ENCODE measurements around the gene OR56A5. TPM values are rescaled to one million over a fixed set of nuclear protein-coding genes. Genes with fewer than 3 reads are reported as not detected.

OR56A5 gene

GRCh38 chr11:5923794-5924193 lies 44.5 kb downstream of the OR56A5 start:
- DNase-seq, result no peak
- H3K23ac ChIP-seq (ENCODE audit: low read length in 2 of 2), result no peak overlapping the region

GRCh38 chr11:5923427-5923776 lies 44.9 kb downstream of the OR56A5 start:
- Histone ChIP-seq H3K9me3 (ENCODE audit: control insufficient read depth, low read length) (peaks cover 9% of the 10 kb centered on the region), H3K14ac (ENCODE audit: low read length in 2 of 2) (no peak overlapping the region), H3K79me1 (replicated peaks; ENCODE audit: low read length, poor library complexity, severe bottlenecking) (no peaks in the 10 kb centered on the region), H4K8ac (ENCODE audit: low read length) (no peak overlapping the region), H3K27me3 (ENCODE audit: control insufficient read depth in 1 of 2, insufficient read depth in 1 of 2, low read length in 2 of 2) (no peaks in the 10 kb centered on the region), H3K36me3 (ENCODE audit: control insufficient read depth in 1 of 2, insufficient read depth in 2 of 2, low read depth in 1 of 2, low read length in 2 of 2) (no peaks in the 10 kb centered on the region), H3K4me3 (ENCODE audit: insufficient read depth in 1 of 2, low read depth in 1 of 2, low read length in 2 of 2) (no peak overlapping the region), H3K9ac (ENCODE audit: low read length) (no peak overlapping the region), H2BK5ac (ENCODE audit: low read depth, low read length, poor library complexity, severe bottlenecking) (no peak overlapping the region), H2AFZ (ENCODE audit: low read depth, low read length) (no peak overlapping the region), H3K4me2 (ENCODE audit: low read length, poor library complexity, severe bottlenecking) (no peak overlapping the region), H2BK15ac (ENCODE audit: low read depth, poor library complexity, severe bottlenecking) (no peak overlapping the region), H3K27ac (ENCODE audit: low read length, poor library complexity, severe bottlenecking) (no peak overlapping the region), H2AK5ac (ENCODE audit: low read length, severe bottlenecking) (no peak overlapping the region), H3K4ac (ENCODE audit: low read depth in 1 of 2, low read length in 2 of 2) (no peak overlapping the region), H3K18ac (ENCODE audit: low read depth in 1 of 2, low read length in 2 of 2) (no peak overlapping the region), H2BK120ac (ENCODE audit: low read depth, low read length) (no peak overlapping the region), H3K23ac (ENCODE audit: low read length in 2 of 2) (no peak overlapping the region), H2BK12ac (ENCODE audit: low read length in 2 of 2) (no peak overlapping the region), H3K4me1 (ENCODE audit: control insufficient read depth, insufficient read depth, low read depth, low read length) (no peaks in the 10 kb centered on the region), H4K91ac (ENCODE audit: low read length) (no peak overlapping the region)
- no peak for DNase-seq

More at GRCh38 chr11:5923794-5924193, 44.5 kb downstream of the OR56A5 start:
- no peak overlapping the region for H3K4me2 ChIP-seq (ENCODE audit: low read length, poor library complexity, severe bottlenecking)
- H3K27me3 ChIP-seq (ENCODE audit: control insufficient read depth in 1 of 2, insufficient read depth in 1 of 2, low read length in 2 of 2), result no peaks in the 10 kb centered on the region
- H3K9ac ChIP-seq (ENCODE audit: low read length), result no peak overlapping the region
- H2BK12ac ChIP-seq (ENCODE audit: low read length in 2 of 2), result no peak overlapping the region
- H2BK15ac ChIP-seq (ENCODE audit: low read depth, poor library complexity, severe bottlenecking), result no peak overlapping the region
- H3K4me3 ChIP-seq (ENCODE audit: insufficient read depth in 1 of 2, low read depth in 1 of 2, low read length in 2 of 2), result no peak overlapping the region
- H3K4ac ChIP-seq (ENCODE audit: low read depth in 1 of 2, low read length in 2 of 2), result no peak overlapping the region
- H3K36me3 ChIP-seq (ENCODE audit: control insufficient read depth in 1 of 2, insufficient read depth in 2 of 2, low read depth in 1 of 2, low read length in 2 of 2), result no peaks in the 10 kb centered on the region
- no peak overlapping the region for H2AK5ac ChIP-seq (ENCODE audit: low read length, severe bottlenecking)
- no peaks in the 10 kb centered on the region for H3K79me1 ChIP-seq (replicated peaks; ENCODE audit: low read length, poor library complexity, severe bottlenecking)
- H3K9me3 ChIP-seq (ENCODE audit: control insufficient read depth, low read length), result peaks cover 9% of the 10 kb centered on the region
- no peak overlapping the region for H3K27ac ChIP-seq (ENCODE audit: low read length, poor library complexity, severe bottlenecking)
- no peak overlapping the region for H3K18ac ChIP-seq (ENCODE audit: low read depth in 1 of 2, low read length in 2 of 2)
- no peak overlapping the region for H2AFZ ChIP-seq (ENCODE audit: low read depth, low read length)
- H2BK120ac ChIP-seq (ENCODE audit: low read depth, low read length), result no peak overlapping the region
- no peak overlapping the region for H4K91ac ChIP-seq (ENCODE audit: low read length)
- H3K4me1 ChIP-seq (ENCODE audit: control insufficient read depth, insufficient read depth, low read depth, low read length), result no peaks in the 10 kb centered on the region
- no peak overlapping the region for H4K8ac ChIP-seq (ENCODE audit: low read length)
- no peak overlapping the region for H3K14ac ChIP-seq (ENCODE audit: low read length in 2 of 2)
- H2BK5ac ChIP-seq (ENCODE audit: low read depth, low read length, poor library complexity, severe bottlenecking), result no peak overlapping the region

- H3K9ac ChIP-seq (ENCODE audit: low read length), result no peak overlapping the region
- H2AFZ ChIP-seq (ENCODE audit: low read depth, low read length), result no peak overlapping the region
- no peaks in the 10 kb centered on the region for H3K79me1 ChIP-seq (replicated peaks; ENCODE audit: low read length, poor library complexity, severe bottlenecking)
- peaks cover 9% of the 10 kb centered on the region for H3K9me3 ChIP-seq (ENCODE audit: control insufficient read depth, low read length)
- no peak overlapping the region for H3K4me3 ChIP-seq (ENCODE audit: insufficient read depth in 1 of 2, low read depth in 1 of 2, low read length in 2 of 2)
- H3K27ac ChIP-seq (ENCODE audit: low read length, poor library complexity, severe bottlenecking), result no peak overlapping the region
- no peak overlapping the region for H2BK5ac ChIP-seq (ENCODE audit: low read depth, low read length, poor library complexity, severe bottlenecking)
- H4K91ac ChIP-seq (ENCODE audit: low read length), result no peak overlapping the region
- H3K14ac ChIP-seq (ENCODE audit: low read length in 2 of 2), result no peak overlapping the region
- no peaks in the 10 kb centered on the region for H3K27me3 ChIP-seq (ENCODE audit: control insufficient read depth in 1 of 2, insufficient read depth in 1 of 2, low read length in 2 of 2)
- H3K4ac ChIP-seq (ENCODE audit: low read depth in 1 of 2, low read length in 2 of 2), result no peak overlapping the region
- no peak overlapping the region for H3K4me2 ChIP-seq (ENCODE audit: low read length, poor library complexity, severe bottlenecking)
- no peak for DNase-seq
- no peak overlapping the region for H2BK15ac ChIP-seq (ENCODE audit: low read depth, poor library complexity, severe bottlenecking)
- no peak overlapping the region for H3K18ac ChIP-seq (ENCODE audit: low read depth in 1 of 2, low read length in 2 of 2)
- H2BK120ac ChIP-seq (ENCODE audit: low read depth, low read length), result no peak overlapping the region
- no peak overlapping the region for H2AK5ac ChIP-seq (ENCODE audit: low read length, severe bottlenecking)
- H4K8ac ChIP-seq (ENCODE audit: low read length), result no peak overlapping the region
- no peak overlapping the region for H3K23ac ChIP-seq (ENCODE audit: low read length in 2 of 2)
- 58% methylated on average over 2 of the region's 2 CpGs for WGBS
- no peaks in the 10 kb centered on the region for H3K36me3 ChIP-seq (ENCODE audit: control insufficient read depth in 1 of 2, insufficient read depth in 2 of 2, low read depth in 1 of 2, low read length in 2 of 2)
- no peaks in the 10 kb centered on the region for H3K4me1 ChIP-seq (ENCODE audit: control insufficient read depth, insufficient read depth, low read depth, low read length)
- no peak overlapping the region for H2BK12ac ChIP-seq (ENCODE audit: low read length in 2 of 2)
Measured at GRCh38 chr11:5922749-5923426, 45.4 kb downstream of the OR56A5 start.

Small RNA genes lying within 50 kb of the gene (small RNA-seq; reads per million reads assigned to genes)
- gene RNA5SP329 (ENCODE audit: low read depth), result not detected
